ENCODE data around the gene ST8SIA4.

Gene ST8SIA4

DNA sequence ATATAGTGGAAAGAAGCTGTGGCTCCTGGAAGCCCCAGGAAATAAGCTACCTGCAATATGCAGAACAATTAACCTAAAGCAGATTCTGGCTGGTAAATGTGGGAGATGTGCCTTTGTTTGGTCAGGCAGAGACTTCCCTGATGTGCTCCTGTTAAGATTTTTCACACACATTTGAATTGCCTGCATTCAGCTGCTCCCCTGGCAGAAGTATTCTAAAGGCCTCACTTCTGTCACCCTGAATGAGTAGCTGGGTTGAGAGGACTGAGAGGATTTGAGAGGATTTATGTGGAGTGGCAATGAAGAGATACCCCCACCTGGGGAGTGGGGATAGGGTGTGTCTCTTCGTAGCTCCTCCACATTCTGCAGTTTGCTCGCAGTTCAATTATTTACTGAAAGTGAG is 130.5 kb downstream of the ST8SIA4 start:
- no peak for TF ChIP-seq TAF1 (IDR thresholded peaks at IDR 0.05; ENCODE audit: borderline replicate concordance, low read depth, low read length)
- no peak for TF ChIP-seq POLR2A (IDR thresholded peaks at IDR 0.05; ENCODE audit: low read depth, low read length)
- no peak for TF ChIP-seq POLR2AphosphoS5 (IDR thresholded peaks at IDR 0.05; ENCODE audit: low read depth, low read length)
- DNase-seq (ENCODE audit: insufficient read length): no peak
- FAIRE-seq: no peak

DNA sequence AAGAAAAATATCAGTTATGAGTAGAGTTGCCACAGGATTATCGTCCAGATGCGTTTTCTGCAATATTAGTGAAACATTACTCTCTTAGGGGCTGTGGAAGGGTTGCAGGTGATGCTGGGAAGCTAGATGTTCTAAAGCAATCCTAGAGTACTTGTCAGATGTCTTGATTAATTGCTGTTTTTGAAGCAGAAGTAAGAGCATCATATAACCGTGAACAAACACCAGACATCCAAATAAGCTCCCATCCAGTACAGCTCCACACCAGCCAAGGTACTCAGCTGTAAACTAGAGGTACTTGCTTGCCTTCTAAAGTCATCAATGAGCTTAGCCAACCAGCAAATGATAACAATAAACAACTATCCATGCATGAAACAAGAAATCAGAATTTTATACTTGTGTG is 131.1 kb downstream of the ST8SIA4 start:
- no peak for TF ChIP-seq POLR2A (IDR thresholded peaks at IDR 0.05; ENCODE audit: low read depth, low read length)
- TF ChIP-seq POLR2AphosphoS5 (IDR thresholded peaks at IDR 0.05; ENCODE audit: low read depth, low read length): no peak
- no peak for TF ChIP-seq TAF1 (IDR thresholded peaks at IDR 0.05; ENCODE audit: borderline replicate concordance, low read depth, low read length)
- no peak for DNase-seq (ENCODE audit: insufficient read length)
- FAIRE-seq: peak; percentile 58

DNA sequence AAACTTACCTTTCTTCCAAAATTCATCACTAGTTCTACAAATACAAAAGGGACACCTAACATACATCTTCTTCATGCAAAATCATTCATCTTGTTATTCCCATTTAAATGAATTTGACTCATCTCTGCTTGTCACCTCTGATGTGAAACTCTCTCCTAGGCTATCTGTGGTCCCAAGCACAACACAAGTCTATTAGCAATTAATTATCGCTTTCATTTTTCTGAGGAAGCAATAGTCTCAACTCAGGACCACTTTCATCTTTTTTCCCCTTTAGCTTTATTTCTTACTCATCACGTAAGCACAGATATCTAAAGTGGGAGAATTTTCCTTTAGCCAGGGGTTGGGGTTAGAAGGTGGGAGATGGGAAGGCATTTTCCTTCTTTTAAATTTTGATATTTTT is 131.9 kb downstream of the ST8SIA4 start:
- no peak for FAIRE-seq
- TF ChIP-seq POLR2A (IDR thresholded peaks at IDR 0.05; ENCODE audit: low read depth, low read length): no peak
- no peak for TF ChIP-seq TAF1 (IDR thresholded peaks at IDR 0.05; ENCODE audit: borderline replicate concordance, low read depth, low read length)
- TF ChIP-seq POLR2AphosphoS5 (IDR thresholded peaks at IDR 0.05; ENCODE audit: low read depth, low read length): no peak
- DNase-seq (ENCODE audit: insufficient read length): no peak

DNA sequence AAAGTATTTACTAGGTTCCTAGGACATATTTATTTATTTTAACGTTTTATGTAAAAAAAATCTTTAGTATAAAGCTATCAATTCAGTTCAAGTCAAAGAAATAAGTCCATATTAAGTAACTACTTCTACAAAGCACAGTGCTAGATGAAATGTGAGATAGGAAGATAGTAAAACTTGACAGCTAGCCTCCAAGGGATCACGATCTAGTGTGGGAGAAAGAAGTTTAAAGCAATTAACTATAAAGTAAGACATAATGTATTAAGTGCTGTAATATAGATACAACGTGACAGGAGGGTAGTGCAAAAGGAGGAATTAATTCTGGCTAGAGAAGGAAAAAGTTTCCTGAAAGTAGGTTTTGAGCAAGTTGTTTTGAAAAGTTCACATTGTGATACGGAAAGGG is 134.9 kb downstream of the ST8SIA4 start:
- DNase-seq (ENCODE audit: insufficient read length) (no peak), FAIRE-seq (no peak)
- no peak for TF ChIP-seq TAF1 (IDR thresholded peaks at IDR 0.05; ENCODE audit: borderline replicate concordance, low read depth, low read length)
- no peak for TF ChIP-seq POLR2AphosphoS5 (IDR thresholded peaks at IDR 0.05; ENCODE audit: low read depth, low read length)
- no peak for TF ChIP-seq POLR2A (IDR thresholded peaks at IDR 0.05; ENCODE audit: low read depth, low read length)

DNA sequence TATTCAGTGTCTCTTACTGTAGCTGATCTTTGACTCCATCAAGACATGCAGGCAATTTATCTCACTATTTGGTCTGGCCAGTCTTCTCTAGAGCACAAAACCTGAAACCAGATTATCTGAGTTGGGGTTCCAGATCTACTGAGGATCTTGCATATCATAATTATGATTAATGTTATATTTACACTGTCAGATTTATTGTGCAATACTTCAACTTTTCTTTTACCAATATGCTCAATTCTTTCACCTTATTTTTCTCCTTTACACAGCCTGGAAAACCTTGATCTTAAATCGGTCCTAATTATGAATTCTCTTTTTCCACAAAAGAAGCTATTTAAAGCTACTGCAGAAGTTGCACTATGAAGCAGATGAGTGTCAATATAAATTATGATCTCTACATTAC is 140.1 kb downstream of the ST8SIA4 start:
- TF ChIP-seq POLR2A (IDR thresholded peaks at IDR 0.05; ENCODE audit: low read depth, low read length): no peak
- TF ChIP-seq TAF1 (IDR thresholded peaks at IDR 0.05; ENCODE audit: borderline replicate concordance, low read depth, low read length): no peak
- TF ChIP-seq POLR2AphosphoS5 (IDR thresholded peaks at IDR 0.05; ENCODE audit: low read depth, low read length): no peak
- no peak for DNase-seq (ENCODE audit: insufficient read length)
- no peak for FAIRE-seq

DNA sequence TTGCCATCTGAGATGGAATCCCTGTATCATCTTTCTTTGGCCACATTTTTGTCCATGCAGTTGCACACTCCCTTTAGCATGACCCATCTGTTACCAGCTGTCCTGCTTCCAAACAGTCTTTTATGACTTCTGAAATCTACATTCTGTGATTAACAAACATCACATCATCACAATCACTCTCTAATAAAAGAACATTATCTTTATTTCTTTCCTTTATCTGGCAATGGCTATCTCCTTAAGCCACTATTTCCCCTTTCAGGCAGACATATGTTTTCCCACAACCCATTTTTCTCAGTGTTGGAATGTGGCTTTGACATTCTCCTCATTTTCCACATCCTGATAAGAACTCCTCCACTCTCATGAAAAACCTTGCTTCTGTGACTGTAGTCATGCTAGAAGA is 141.0 kb downstream of the ST8SIA4 start:
- TF ChIP-seq POLR2AphosphoS5 (IDR thresholded peaks at IDR 0.05; ENCODE audit: low read depth, low read length): no peak
- TF ChIP-seq TAF1 (IDR thresholded peaks at IDR 0.05; ENCODE audit: borderline replicate concordance, low read depth, low read length): no peak
- TF ChIP-seq POLR2A (IDR thresholded peaks at IDR 0.05; ENCODE audit: low read depth, low read length): no peak
- FAIRE-seq: no peak
- no peak for DNase-seq (ENCODE audit: insufficient read length)

DNA sequence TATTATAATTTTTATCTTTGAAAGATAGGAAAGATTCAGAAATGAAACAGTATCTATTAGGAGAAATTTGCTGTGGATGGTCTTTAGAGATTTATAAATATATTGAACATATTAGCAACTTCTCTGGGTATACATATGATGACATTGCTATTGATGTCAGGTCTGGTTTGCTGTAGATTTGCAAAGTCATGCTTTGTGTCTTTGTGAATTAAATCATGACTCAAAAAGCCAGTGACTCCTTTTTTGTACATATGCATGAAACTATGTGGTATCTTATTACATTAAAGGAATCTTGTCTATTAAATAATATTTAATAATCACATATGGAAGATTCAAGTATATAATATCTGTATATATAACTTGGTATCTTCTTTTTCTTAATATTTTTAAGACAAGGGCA is 141.9 kb downstream of the ST8SIA4 start:
- TF ChIP-seq POLR2AphosphoS5 (IDR thresholded peaks at IDR 0.05; ENCODE audit: low read depth, low read length) (no peak), TAF1 (IDR thresholded peaks at IDR 0.05; ENCODE audit: borderline replicate concordance, low read depth, low read length) (no peak), POLR2A (IDR thresholded peaks at IDR 0.05; ENCODE audit: low read depth, low read length) (no peak)
- DNase-seq (ENCODE audit: insufficient read length): no peak
- FAIRE-seq: no peak

DNA sequence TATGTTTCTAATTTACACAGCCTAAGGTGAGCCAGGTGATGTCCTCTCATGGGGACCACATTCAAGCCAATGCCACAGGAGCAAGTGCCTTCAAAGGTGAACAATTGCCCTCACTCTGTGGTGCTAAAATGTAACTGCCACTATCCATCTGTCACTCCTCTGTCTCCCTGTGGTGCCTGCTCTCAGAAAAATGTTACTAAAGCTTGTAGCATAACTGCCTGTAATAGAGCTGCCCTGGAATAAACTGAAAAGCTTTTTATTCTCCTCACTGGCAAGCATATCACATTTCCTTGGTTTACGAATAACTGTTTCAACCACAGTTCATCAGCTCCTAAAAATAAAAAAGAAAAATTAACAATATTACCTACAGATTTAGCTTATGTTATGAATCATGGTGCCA is 142.4 kb downstream of the ST8SIA4 start:
- TF ChIP-seq POLR2A (IDR thresholded peaks at IDR 0.05; ENCODE audit: low read depth, low read length) (no peak), POLR2AphosphoS5 (IDR thresholded peaks at IDR 0.05; ENCODE audit: low read depth, low read length) (no peak), TAF1 (IDR thresholded peaks at IDR 0.05; ENCODE audit: borderline replicate concordance, low read depth, low read length) (no peak)
- no peak for FAIRE-seq
- no peak for DNase-seq (ENCODE audit: insufficient read length)

DNA sequence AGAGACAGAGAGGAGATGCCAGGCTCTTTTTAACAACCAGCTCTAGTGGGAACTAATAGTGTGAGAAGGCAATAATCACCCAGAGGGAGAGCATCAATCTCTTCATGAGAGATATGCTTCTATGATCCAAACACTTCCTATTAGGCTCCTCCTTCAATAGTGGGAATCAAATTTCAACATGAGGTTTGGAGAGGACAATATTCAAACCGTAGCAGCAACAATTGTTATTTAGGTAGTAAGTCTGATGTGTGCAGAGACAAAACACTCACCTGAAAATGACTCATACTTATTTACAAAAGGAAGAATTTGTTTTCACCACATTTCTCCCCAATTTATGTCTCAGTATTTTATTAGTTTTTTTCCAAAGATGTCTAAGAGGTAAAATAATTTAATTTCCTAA is 144.3 kb downstream of the ST8SIA4 start:
- no peak for FAIRE-seq

DNA sequence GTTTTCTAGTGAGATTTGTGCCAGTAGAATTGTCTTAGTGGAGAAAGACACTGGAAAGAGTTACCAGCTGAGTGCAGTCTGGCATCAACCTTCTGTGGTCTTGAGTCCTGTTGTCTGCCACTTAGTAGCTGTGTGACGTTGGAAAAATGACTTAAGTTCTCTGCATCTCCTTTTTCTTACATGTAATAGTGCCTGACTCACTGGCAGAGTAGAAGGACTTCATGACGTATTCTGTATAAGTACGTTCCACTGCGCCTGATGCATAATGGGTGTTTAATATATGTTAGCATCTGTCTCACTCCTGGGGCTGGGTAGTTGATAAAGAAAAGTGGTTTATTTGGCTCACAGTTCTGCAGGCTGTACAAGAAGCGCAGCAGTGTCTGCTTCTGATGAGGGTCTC is 144.8 kb downstream of the ST8SIA4 start:
- DNase-seq (ENCODE audit: insufficient read length) (no peak), FAIRE-seq (no peak)
- no peak for TF ChIP-seq TAF1 (IDR thresholded peaks at IDR 0.05; ENCODE audit: borderline replicate concordance, low read depth, low read length)
- no peak for TF ChIP-seq POLR2AphosphoS5 (IDR thresholded peaks at IDR 0.05; ENCODE audit: low read depth, low read length)

More for the DNA sequence above, 144.3 kb downstream of the ST8SIA4 start:
- TF ChIP-seq TAF1 (IDR thresholded peaks at IDR 0.05; ENCODE audit: borderline replicate concordance, low read depth, low read length) (no peak), POLR2AphosphoS5 (IDR thresholded peaks at IDR 0.05; ENCODE audit: low read depth, low read length) (no peak), POLR2A (IDR thresholded peaks at IDR 0.05; ENCODE audit: low read depth, low read length) (no peak)
- no peak for DNase-seq (ENCODE audit: insufficient read length)

DNA sequence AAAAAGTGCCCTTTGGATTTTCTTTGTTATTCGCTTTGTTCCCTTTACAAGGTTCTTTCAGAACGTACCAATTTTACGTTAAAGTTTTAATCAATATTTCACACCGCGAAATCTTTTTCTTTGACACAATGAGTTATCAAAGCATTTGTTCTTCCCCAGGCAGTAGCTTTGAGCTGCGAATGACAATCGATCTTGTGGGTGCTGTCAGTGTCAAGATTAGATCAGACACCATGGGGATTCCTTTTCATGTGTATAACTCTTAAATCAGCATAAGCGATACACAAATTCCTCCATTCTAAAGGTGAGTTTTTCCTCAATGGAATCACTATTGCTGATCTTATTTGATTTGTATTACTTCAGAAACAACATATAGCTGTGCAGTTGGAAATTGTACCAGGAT is 145.5 kb downstream of the ST8SIA4 start:
- no peak for FAIRE-seq
- no peak for DNase-seq (ENCODE audit: insufficient read length)
- TF ChIP-seq POLR2AphosphoS5 (IDR thresholded peaks at IDR 0.05; ENCODE audit: low read depth, low read length): no peak
- TF ChIP-seq TAF1 (IDR thresholded peaks at IDR 0.05; ENCODE audit: borderline replicate concordance, low read depth, low read length): no peak
- TF ChIP-seq POLR2A (IDR thresholded peaks at IDR 0.05; ENCODE audit: low read depth, low read length): no peak
